Measurements from ENCODE around the gene WDR26.

GRCh38 chr1:224459966-224460365, 25.4 kb upstream of the WDR26 start:
- TF ChIP-seq ZNF18 (tag by site-specific recombination; IDR thresholded peaks at IDR 0.05) (no peak), SALL2 (tag by site-specific recombination; IDR thresholded peaks at IDR 0.05; ENCODE audit: borderline replicate concordance) (no peak), ZNF350 (tag by site-specific recombination; IDR thresholded peaks at IDR 0.05) (no peak), PRDM6 (tag by site-specific recombination; IDR thresholded peaks at IDR 0.05) (no peak), ZNF639 (tag by site-specific recombination; IDR thresholded peaks at IDR 0.05) (no peak), CTCF (tag by site-specific recombination; IDR thresholded peaks at IDR 0.05) (no peak), ZNF280D (tag by site-specific recombination; IDR thresholded peaks at IDR 0.05) (no peak), ZBTB49 (tag by site-specific recombination; IDR thresholded peaks at IDR 0.05; ENCODE audit: low read depth) (no peak), ZNF214 (tag by site-specific recombination; IDR thresholded peaks at IDR 0.05; ENCODE audit: borderline replicate concordance) (no peak), ZNF112 (tag by site-specific recombination; IDR thresholded peaks at IDR 0.05) (no peak)
- TF ChIP-seq, protein P1, sequence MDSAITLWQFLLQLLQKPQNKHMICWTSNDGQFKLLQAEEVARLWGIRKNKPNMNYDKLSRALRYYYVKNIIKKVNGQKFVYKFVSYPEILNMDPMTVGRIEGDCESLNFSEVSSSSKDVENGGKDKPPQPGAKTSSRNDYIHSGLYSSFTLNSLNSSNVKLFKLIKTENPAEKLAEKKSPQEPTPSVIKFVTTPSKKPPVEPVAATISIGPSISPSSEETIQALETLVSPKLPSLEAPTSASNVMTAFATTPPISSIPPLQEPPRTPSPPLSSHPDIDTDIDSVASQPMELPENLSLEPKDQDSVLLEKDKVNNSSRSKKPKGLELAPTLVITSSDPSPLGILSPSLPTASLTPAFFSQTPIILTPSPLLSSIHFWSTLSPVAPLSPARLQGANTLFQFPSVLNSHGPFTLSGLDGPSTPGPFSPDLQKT (IDR thresholded peaks at IDR 0.05; ENCODE audit: borderline replicate concordance, low read depth, low read length) = no peak
- TF ChIP-seq, protein P2, sequence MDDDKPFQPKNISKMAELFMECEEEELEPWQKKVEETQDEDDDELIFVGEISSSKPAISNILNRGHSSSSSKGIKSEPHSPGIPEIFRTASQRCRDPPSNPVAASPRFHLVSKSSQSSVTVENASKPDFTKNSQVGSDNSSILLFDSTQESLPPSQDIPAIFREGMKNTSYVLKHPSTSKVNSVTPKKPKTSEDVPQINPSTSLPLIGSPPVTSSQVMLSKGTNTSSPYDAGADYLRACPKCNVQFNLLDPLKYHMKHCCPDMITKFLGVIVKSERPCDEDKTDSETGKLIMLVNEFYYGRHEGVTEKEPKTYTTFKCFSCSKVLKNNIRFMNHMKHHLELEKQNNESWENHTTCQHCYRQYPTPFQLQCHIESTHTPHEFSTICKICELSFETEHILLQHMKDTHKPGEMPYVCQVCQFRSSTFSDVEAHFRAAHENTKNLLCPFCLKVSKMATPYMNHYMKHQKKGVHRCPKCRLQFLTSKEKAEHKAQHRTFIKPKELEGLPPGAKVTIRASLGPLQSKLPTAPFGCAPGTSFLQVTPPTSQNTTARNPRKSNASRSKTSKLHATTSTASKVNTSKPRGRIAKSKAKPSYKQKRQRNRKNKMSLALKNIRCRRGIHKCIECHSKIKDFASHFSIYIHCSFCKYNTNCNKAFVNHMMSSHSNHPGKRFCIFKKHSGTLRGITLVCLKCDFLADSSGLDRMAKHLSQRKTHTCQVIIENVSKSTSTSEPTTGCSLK (tag by site-specific recombination; IDR thresholded peaks at IDR 0.05) = no peak

All from HEK293 (cell line).